GM12878 (cell line): Measurements from ENCODE around the gene BCR. TPM values are rescaled to one million over a fixed set of nuclear protein-coding genes. Genes with fewer than 3 reads are reported as not detected.

ENCODE experiments used
- ATAC-seq: fragments of 200-7000 bp; cut with Tn5 transposase; 3 replicates; pipeline ENCODE4 v1.9.1; 2020; ENCODE audit warnings: mild to moderate bottlenecking, moderate library complexity
- Bru-seq: library from RNA; stranded (reverse); fragments of 400-500 nt; gene quantifications from one replicate; lab custom pipeline; 2021; lab: Mats Ljungman, UMichigan
- BruChase-seq, 2 experiments: library from RNA; stranded (reverse); fragments of 400-500 nt; gene quantifications; one replicate each; lab custom pipeline; 2021; lab: Mats Ljungman, UMichigan
- BruUV-seq: library from RNA; stranded (reverse); fragments of 400-500 nt; replicated peaks from 2 replicates; lab custom pipeline; 2021; lab: Mats Ljungman, UMichigan
- CTCF ChIA-PET: fragments of 300-600 bp; sonication (Branson Sonifier 250); formaldehyde crosslinking; extraction: SDS; loops from one replicate; lab custom pipeline; 2021; ENCODE audit warnings: inconsistent platforms; lab: Yijun Ruan, JAX
- POLR2A ChIA-PET: fragments of 350-600 bp; formaldehyde crosslinking; extraction: SDS; loops from one replicate; lab custom pipeline; 2021; ENCODE audit warnings: inconsistent platforms; lab: Charles Lee
- RAD21 ChIA-PET: fragments of 300-600 bp; sonication (Branson Sonifier 250); formaldehyde crosslinking; loops from one replicate; lab custom pipeline; 2023; ENCODE audit warnings: antibody characterized with exemption; ENCODE audit not compliant: unreplicated experiment; lab: Charles Lee
- SMC1A ChIA-PET: fragments of 300-600 bp; sonication (Branson Sonifier 250); formaldehyde crosslinking; loops from one replicate; lab custom pipeline; 2023; ENCODE audit not compliant: unreplicated experiment, uncharacterized antibody; lab: Charles Lee
- DNase-seq: peaks from one replicate; pipeline ENCODE4 v3.0.0-alpha.2; 2011; ENCODE audit warnings: low read depth, low spot score
- FAIRE-seq: peaks from 3 replicates; lab custom pipeline; 2011; peaks lifted over from hg19 to GRCh38; lab: Jason Lieb, UNC
- H2AFZ ChIP-seq: 2 replicates; pipeline ENCODE4 v1.6.0; 2011; ENCODE audit warnings: low read depth, low read length, control low read depth; ENCODE audit not compliant: control insufficient read depth
- H3K27ac ChIP-seq: 2 replicates; pipeline ENCODE4 v1.5.1; 2011; ENCODE audit warnings: control low read depth; ENCODE audit not compliant: control insufficient read depth, insufficient read depth
- H3K27me3 ChIP-seq, 2 experiments: replicated peaks in 1 of 2; 2 replicates each; pipeline versions ENCODE4 v1.6.0 to v1.6.1; 2011; ENCODE audit warnings: low read length in 1 of 2; ENCODE audit not compliant: control insufficient read depth in 2 of 2, insufficient read depth in 2 of 2
- H3K36me3 ChIP-seq, 2 experiments: 2 replicates each; pipeline ENCODE4 v1.5.1; 2011; ENCODE audit warnings: low read length in 1 of 2; ENCODE audit not compliant: control insufficient read depth in 2 of 2, insufficient read depth in 2 of 2
- H3K4me1 ChIP-seq: 2 replicates; pipeline ENCODE4 v1.6.1; 2011; ENCODE audit warnings: mild to moderate bottlenecking, low read length, moderate library complexity, mixed read lengths; ENCODE audit not compliant: control insufficient read depth, insufficient read depth
- H3K4me2 ChIP-seq: 2 replicates; pipeline ENCODE4 v1.6.0; 2011; ENCODE audit warnings: control low read depth; ENCODE audit not compliant: control insufficient read depth, insufficient read depth
- H3K4me3 ChIP-seq: fragments of 200-600 bp; sonication (generic); 2 replicates; pipeline ENCODE4 v1.5.1; 2016
- H3K79me2 ChIP-seq: 2 replicates; pipeline ENCODE4 v1.6.0; 2011; ENCODE audit warnings: low read length; ENCODE audit not compliant: control insufficient read depth, insufficient read depth
- H3K9ac ChIP-seq: 2 replicates; pipeline ENCODE4 v1.8.0; 2011; ENCODE audit warnings: low read length, control low read depth, mixed read lengths; ENCODE audit not compliant: control insufficient read depth, insufficient read depth
- H3K9me3 ChIP-seq: replicated peaks from 3 replicates; pipeline ENCODE4 v1.5.1; 2011; ENCODE audit warnings: mild to moderate bottlenecking, low read length; ENCODE audit not compliant: control insufficient read depth, insufficient read depth
- H4K20me1 ChIP-seq: 2 replicates; pipeline ENCODE4 v1.6.0; 2011; ENCODE audit not compliant: control insufficient read depth, insufficient read depth
- BHLHE40 ChIP-seq, 2 experiments: fragments of 450-650 bp in 1 of 2; IDR thresholded peaks; 2 replicates each; pipeline ENCODE4 v1.6.1; 2011 to 2017; ENCODE audit warnings: low read depth in 2 of 2, borderline replicate concordance in 1 of 2, improper control_type of control experiment in 1 of 2, low read length in 1 of 2, mild to moderate bottlenecking in 1 of 2
- CBFB ChIP-seq: IDR thresholded peaks from 2 replicates; pipeline ENCODE4 v1.6.1; 2016; ENCODE audit warnings: antibody characterized with exemption, low read depth
- CHD1 ChIP-seq: IDR thresholded peaks from 2 replicates; pipeline ENCODE4 v1.6.1; 2012; ENCODE audit warnings: low read depth, low read length, improper control_type of control experiment
- ELK1 ChIP-seq: IDR thresholded peaks from 2 replicates; pipeline ENCODE4 v1.6.1; 2012; ENCODE audit warnings: low read depth, low read length, improper control_type of control experiment
- NKRF ChIP-seq: fragments of 450-650 bp; conservative IDR thresholded peaks from 2 replicates; pipeline ENCODE4 v1.6.1; 2017; ENCODE audit warnings: mild to moderate bottlenecking, moderate library complexity
- RAD21 ChIP-seq: IDR thresholded peaks from 2 replicates; pipeline ENCODE4 v1.6.1; 2011; ENCODE audit warnings: mild to moderate bottlenecking, low read depth, low read length, moderate library complexity; ENCODE audit not compliant: insufficient read depth
- RCOR1 ChIP-seq: conservative IDR thresholded peaks from 2 replicates; pipeline ENCODE4 v1.6.1; 2012; ENCODE audit warnings: low read depth, low read length, improper control_type of control experiment
- SMAD1 ChIP-seq: fragments of 450-650 bp; IDR thresholded peaks from 2 replicates; pipeline ENCODE4 v1.6.1; 2018; ENCODE audit warnings: mild to moderate bottlenecking, low read depth; ENCODE audit not compliant: partially characterized antibody
- SMAD5 ChIP-seq: IDR thresholded peaks from 2 replicates; pipeline ENCODE4 v1.6.1; 2016; ENCODE audit warnings: antibody characterized with exemption, low read depth
- SUPT20H ChIP-seq: IDR thresholded peaks from 2 replicates; pipeline ENCODE4 v1.6.1; 2011; ENCODE audit warnings: low read depth, mild to moderate bottlenecking, low read length, moderate library complexity, borderline replicate concordance; ENCODE audit not compliant: control insufficient read depth
- YY1 ChIP-seq: IDR thresholded peaks from 2 replicates; pipeline ENCODE4 v1.6.1; 2011; ENCODE audit warnings: low read depth, mild to moderate bottlenecking, low read length
- ZZZ3 ChIP-seq: IDR thresholded peaks from 2 replicates; pipeline ENCODE4 v1.6.1; 2011; ENCODE audit warnings: low read depth; ENCODE audit not compliant: control insufficient read depth, insufficient read length
- WGBS: methylation state at CpG from one replicate; pipeline ENCODE4 v1.1.6; 2016; ENCODE audit warnings: low lambda C conversion rate; ENCODE audit not compliant: insufficient replicate concordance, insufficient coverage; ENCODE audit errors: missing lambda C conversion rate; 5-methylcytosine and 5-hydroxymethylcytosine counted together
- in situ Hi-C: fragments of 300-500 bp; cut with MboI; formaldehyde crosslinking; loops from 9 replicates; pipeline ENCODE4 v1.14.3; 2018; ENCODE audit warnings: mixed read lengths
- intact Hi-C: fragments of 100-400 bp; cut with micrococcal nuclease; formaldehyde crosslinking; loops from one replicate; pipeline ENCODE4 v1.14.2; 2022; ENCODE audit not compliant: unreplicated experiment
- long read RNA-seq, 2 experiments: library from polyadenylated mRNA; unstranded; transcript quantifications; one replicate each; pipeline ENCODE4 v2.0.0, GENCODE V29; 2019 to 2020
- polyA minus RNA-seq, 3 experiments: library from RNA; depleted of rRNA, polyadenylated mRNA; stranded (reverse); fragments of >200 nt; gene quantifications; 2 replicates each; pipeline ENCODE4 v1.2.3, GENCODE V29; 2011
- polyA plus RNA-seq, 11 experiments: library from polyadenylated mRNA; depleted of rRNA in 4 of 11; unstranded in 6 of 11; stranded (reverse) in 5 of 11; fragments of >200 nt; fragmentation: Nextera tagmentation in 4 of 11; fragmentation: Illumina TruSeq in 1 of 11; extraction: Ambion mirVana in 4 of 11; extraction: Trizol in 1 of 11; gene quantifications; 1 replicate in 1 of 11; 2 replicates in 10 of 11; pipeline versions ENCODE4 v1.2.1 to v1.2.3, GENCODE V29; 2011 to 2016; ENCODE audit warnings: inconsistent platforms in 2 of 11, missing spikeins in 2 of 11, low read depth in 1 of 11
- total RNA-seq, 4 experiments: library from RNA; depleted of rRNA in 3 of 4; stranded (reverse); fragments of >200 nt in 3 of 4; fragmentation: Illumina TruSeq in 1 of 4; extraction: Trizol in 1 of 4; gene quantifications; 2 replicates each; pipeline versions ENCODE4 v1.2.1 to v1.2.3, GENCODE V29; 2013 to 2021

Gene BCR
- 63.5 and 77.1 TPM in 2 replicates for total RNA-seq (2013; cell fraction: nucleolus; rRNA removed)
- total RNA-seq (2014; rRNA removed) = 34.0 and 36.3 TPM in 2 replicates
- total RNA-seq (2014; rRNA removed; fragmentation: Illumina TruSeq; extraction: Trizol) = 28.5 and 30.3 TPM in 2 replicates
- 62.8 and 64.7 TPM in 2 replicates for total RNA-seq (2021)
- 6.2 TPM for polyA plus RNA-seq (2011; ENCODE audit: low read depth)
- 10.6 and 25.8 TPM in 2 replicates for polyA plus RNA-seq (2011; rRNA removed)
- polyA plus RNA-seq (2011; cell fraction: cytosol; rRNA removed) = 55.5 and 66.6 TPM in 2 replicates
- polyA plus RNA-seq (2011; cell fraction: nucleus; rRNA removed) = 59.8 and 97.2 TPM in 2 replicates
- polyA plus RNA-seq (2012) = 19.5 and 28.5 TPM in 2 replicates
- 5.5 and 16.4 TPM in 2 replicates for polyA plus RNA-seq (2014; fragmentation: Illumina TruSeq; extraction: Trizol)
- 1 to 10 TPM; 1.7 to 2.9 TPM for polyA plus RNA-seq (2014; fragmentation: Nextera tagmentation; extraction: Ambion mirVana)
- polyA plus RNA-seq (2014; rRNA removed) = 20.3 and 27.8 TPM in 2 replicates
- 1 to 10 TPM; 6.2 to 7.6 TPM for polyA plus RNA-seq (2016; fragmentation: Nextera tagmentation; extraction: Ambion mirVana)
- polyA minus RNA-seq (2011; rRNA and poly(A)+ RNA removed) = 75.9 and 87.4 TPM in 2 replicates
- 45.1 and 50.0 TPM in 2 replicates for polyA minus RNA-seq (2011; cell fraction: cytosol; rRNA and poly(A)+ RNA removed)
- polyA minus RNA-seq (2011; cell fraction: nucleus; rRNA and poly(A)+ RNA removed) = 18.7 and 45.2 TPM in 2 replicates
- Bru-seq, nascent RNA = percentile 66 among the genes with signal in this experiment
- BruChase-seq, experiment 1, labeled RNA remaining after a 6-hour chase = percentile 72 among the genes with signal in this experiment
- percentile 68 among the genes with signal in this experiment for BruChase-seq, experiment 2, labeled RNA remaining after a 2-hour chase
- long read RNA-seq, experiment 1, full-length matches to known transcripts = 3 of 11 reads
- long read RNA-seq, experiment 1, partial matches to known transcripts = 5 of 11 reads
- long read RNA-seq, experiment 1, other reads (novel, unspliced or antisense) = 3 of 11 reads
- long read RNA-seq, experiment 2, full-length matches to known transcripts = 1 of 24 reads
- long read RNA-seq, experiment 2, partial matches to known transcripts = 19 of 24 reads
- long read RNA-seq, experiment 2, other reads (novel, unspliced or antisense) = 4 of 24 reads

- Histone ChIP-seq H4K20me1 (0 out of 2 replicates have a peak, but pooled peaks cover 5% of the 10 kb centered on the region), H3K4me2 (peak within 1 kb of the TSS; percentile 98), H3K4me1 (peaks cover 67% of the 10 kb centered on the region), H3K79me2 (peaks cover 43% of the 10 kb centered on the region), H2AFZ (peak within 1 kb of the TSS; percentile 64), H3K9me3 (peaks cover 1% of the 10 kb centered on the region; the same call in 1 of the 3 replicates), H3K4me3 (peak within 1 kb of the TSS; percentile 76; the same call in 1 of the 2 replicates), H3K36me3 (no peaks in the 10 kb centered on the region; a peak in 1 of 4 replicates), H3K27ac (no peak within 1 kb of the TSS; the same call in 1 of the 2 replicates), H3K9ac (peak within 1 kb of the TSS; percentile 62), H3K27me3 (no peaks in the 10 kb centered on the region)
- POLR2A ChIA-PET = no interaction called here
- WGBS = 1% methylated on average over 14 of the region's 88 CpGs
- CTCF ChIA-PET = interaction anchor here (1.0 to 13.6 kb wide), 8 partner anchors 9 to 220 kb away, joined by 4 to 209 read pairs (median 10); no protein-coding TSS in a partner anchor
- intact Hi-C loops (loop anchor here (5.0 kb wide), 2 partner anchors 37 to 43 kb away; no protein-coding TSS in a partner anchor), in situ Hi-C loops (no loop called here)
- ATAC-seq = peak; percentile 67
- no peak for DNase-seq
- no peak for FAIRE-seq
- RAD21 ChIA-PET = interaction anchor here (0.8 to 13.6 kb wide), 8 partner anchors 36 to 221 kb away, joined by 3 to 167 read pairs (median 5); partner anchors contain the start of gene RAB36
- SMC1A ChIA-PET = interaction anchor here (1.1 to 4.1 kb wide), 5 partner anchors 42 to 220 kb away, joined by 3 to 16 read pairs (median 5); no protein-coding TSS in a partner anchor
- BruUV-seq = no TSS peak
- no peak for TF ChIP-seq CHD1
- TF ChIP-seq BHLHE40 (IDR thresholded peaks at IDR 0.05; ENCODE audit: borderline replicate concordance in 1 of 2, low read depth in 2 of 2, low read length in 1 of 2) = peak in 1 of 2 experiments; percentile 59; a peak in 2 of 4 replicates
- TF ChIP-seq RAD21 = no peak
- TF ChIP-seq YY1 = no peak
- TF ChIP-seq ZZZ3 = no peak
- no peak for TF ChIP-seq SMAD1
- TF ChIP-seq NKRF = peak; percentile 41; the same call in 1 of the 2 replicates
- TF ChIP-seq ELK1 = no peak
- TF ChIP-seq RCOR1 = no peak
- TF ChIP-seq SUPT20H = no peak
- no peak for TF ChIP-seq SMAD5
- TF ChIP-seq CBFB = no peak
Measured at GRCh38 chr22:23180301-23180892, at the start of gene BCR. BCR (plus strand) TSS chr22:23180509; CDS start chr22:23180961, 452 bp downstream.
